HG03175 (cell line): ENCODE results near the gene SLC47A2.

ENCODE experiments used
- ATAC-seq: cut with Tn5 transposase; IDR thresholded peaks from one replicate; pipeline ENCODE4 v1.9.1; 2021; ENCODE audit warnings: mild to moderate bottlenecking, moderate library complexity; ENCODE audit not compliant: unreplicated experiment

The SLC47A2 gene

DNA sequence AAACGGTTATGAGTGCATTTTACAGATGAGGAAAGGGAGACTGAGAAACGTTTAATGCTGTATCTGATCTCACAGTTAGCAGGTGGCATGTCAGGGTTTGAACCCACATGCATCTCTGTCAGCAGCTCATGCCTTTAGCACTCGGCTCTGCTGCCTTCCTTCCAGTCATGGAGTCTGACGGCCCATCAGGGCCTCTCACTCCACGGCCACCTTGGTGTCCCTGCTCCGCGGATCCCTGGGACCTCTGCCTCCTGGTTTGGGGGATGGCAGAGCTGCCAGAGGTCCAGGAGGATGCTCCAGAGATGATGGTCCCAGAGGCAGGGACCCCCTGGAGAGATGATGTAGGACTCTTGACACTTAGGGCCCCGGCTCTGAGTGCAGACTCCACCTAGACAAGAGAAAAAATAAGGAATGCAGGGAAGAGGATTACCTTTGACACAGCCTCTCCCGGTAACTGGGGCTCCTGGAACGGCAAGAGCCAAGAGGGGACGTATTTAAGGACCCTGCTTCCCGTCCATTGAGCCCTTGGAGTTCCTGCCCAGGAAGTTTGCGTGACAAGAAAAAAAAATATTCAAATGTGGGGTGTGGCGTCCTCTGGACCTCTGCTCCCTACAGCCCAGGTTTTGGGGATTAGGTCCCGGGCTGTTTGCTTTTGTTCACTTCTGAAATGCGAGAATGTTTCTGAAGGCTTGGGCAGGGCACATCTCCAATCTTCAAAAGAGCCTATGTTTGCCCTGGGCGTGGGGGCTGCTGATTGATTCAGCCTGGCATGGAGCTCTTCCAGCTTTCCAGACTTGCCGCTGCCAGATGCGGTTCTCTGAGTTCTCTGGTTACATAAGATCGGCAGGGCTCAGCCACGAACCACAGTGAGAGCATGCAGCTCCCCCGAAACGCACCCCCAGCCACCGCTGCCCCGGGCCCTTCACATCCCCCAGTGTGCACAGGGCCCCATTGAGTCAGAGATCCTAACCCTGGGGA, 31.7 kb upstream of the SLC47A2 start, which contains the start of gene ALDH3A1:
Gene ALDH3A1 (minus strand): TSS at position 470 of the 978 bp plus-strand sequence. CDS start 3,169 bp downstream, outside the sequence.
- ATAC-seq, result no peak

- no peak for ATAC-seq
Observed at GRCh38 chr17:19747159-19747719, 30.9 kb upstream of the SLC47A2 start.

DNA sequence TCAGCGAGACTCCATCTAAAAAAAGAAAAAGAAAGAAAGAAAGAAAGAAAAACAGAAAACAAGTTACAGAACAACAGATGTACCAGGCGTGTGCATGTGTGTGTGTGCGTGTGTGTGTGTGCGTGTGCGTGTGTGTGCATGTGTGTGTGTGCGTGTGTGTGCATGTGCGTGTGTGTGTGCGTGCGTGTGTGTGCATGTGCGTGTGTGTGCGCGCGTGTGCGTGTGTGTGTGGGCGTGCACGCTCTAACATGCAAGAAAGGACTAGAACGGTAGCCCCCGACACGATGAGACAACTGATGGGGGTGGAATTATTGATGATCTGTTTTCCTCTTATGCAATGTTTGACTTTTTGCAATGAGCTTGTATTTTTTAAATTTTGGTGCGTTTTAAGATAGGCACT, 30.1 kb upstream of the SLC47A2 start:
- no peak for ATAC-seq

DNA sequence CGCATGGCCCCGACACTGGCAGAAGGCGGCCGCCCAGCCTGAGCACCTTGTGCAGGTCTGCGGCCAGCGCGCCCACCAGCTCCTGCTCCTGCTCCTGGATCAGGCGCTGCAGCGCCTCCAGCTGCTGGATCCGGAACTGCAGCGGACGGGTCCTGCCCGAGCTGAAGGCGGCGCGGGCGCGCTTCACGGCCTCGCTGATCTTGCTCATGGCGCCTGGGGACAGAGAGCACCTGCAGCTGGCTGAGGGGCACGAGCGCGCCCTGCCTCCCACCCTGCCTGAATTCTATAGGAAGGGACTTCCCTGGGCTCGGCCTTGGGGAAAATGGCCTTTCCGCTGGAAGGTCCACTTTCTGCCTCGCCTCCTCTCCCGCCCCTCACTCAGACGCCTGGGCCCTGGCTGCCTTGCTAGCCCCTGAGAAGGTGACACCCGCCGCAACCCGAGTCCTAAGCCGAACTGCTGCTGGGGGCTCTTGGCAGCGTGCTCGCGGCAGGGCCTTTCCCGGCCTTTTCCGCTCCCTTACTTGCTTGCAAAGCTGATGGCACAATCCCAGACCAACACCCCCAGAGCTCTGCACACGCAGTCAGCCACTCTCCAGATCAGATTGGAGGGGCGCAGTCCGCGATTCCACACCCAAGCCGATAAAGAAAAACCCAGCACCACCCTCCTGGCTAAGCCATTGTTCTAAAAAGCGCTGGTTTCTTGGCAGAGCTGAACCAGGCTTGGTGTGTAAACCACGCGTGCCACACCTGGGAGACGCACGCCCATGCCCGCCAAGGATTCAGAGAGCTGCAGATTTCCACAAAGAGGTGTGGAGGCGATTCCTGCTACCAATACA, 28.8 kb upstream of the SLC47A2 start:
- ATAC-seq, result no peak

DNA sequence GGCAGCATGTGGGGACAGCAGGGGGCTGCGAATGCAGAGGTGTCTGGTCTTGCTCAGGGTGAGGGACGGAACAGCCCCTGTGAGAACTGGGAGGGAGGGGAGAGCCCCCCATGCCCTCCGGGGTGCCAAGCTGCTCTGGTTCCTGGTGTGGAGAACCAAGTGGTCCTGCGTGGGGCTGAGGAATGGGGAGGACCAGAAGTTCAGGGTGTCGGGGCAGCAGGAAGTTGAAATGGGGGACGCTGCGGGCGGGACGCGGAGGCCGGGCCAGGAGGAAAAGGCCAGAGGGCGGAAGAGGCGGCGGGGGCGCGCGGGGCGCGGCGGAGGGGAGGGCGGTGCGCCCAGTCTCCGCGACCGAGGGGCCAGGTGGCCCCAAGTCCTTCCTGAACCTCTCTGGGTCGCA, 28.1 kb upstream of the SLC47A2 start:
- ATAC-seq, result no peak

- ATAC-seq, result no peak
Observed at GRCh38 chr17:19743101-19744100, 27.0 kb upstream of the SLC47A2 start.

DNA sequence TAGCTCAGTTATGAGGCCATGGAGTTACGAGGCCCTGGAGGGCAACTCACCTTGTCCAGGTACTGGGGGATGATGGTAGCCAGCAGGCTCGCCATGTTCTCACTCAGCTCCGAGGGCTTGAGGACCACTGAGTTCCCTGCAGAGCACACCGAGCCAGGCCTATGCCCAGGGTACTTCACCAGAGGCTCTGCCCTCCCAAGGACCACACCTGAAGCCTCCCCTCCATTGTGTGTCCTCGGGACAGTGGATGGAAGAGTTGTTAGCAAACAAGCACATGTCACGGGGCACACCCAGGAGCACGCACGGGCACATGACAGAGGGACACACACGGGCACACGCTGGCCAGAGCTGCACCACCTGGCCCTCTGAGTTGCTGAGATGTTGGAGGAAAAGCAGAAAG, 26.1 kb upstream of the SLC47A2 start:
- ATAC-seq, result no peak

DNA sequence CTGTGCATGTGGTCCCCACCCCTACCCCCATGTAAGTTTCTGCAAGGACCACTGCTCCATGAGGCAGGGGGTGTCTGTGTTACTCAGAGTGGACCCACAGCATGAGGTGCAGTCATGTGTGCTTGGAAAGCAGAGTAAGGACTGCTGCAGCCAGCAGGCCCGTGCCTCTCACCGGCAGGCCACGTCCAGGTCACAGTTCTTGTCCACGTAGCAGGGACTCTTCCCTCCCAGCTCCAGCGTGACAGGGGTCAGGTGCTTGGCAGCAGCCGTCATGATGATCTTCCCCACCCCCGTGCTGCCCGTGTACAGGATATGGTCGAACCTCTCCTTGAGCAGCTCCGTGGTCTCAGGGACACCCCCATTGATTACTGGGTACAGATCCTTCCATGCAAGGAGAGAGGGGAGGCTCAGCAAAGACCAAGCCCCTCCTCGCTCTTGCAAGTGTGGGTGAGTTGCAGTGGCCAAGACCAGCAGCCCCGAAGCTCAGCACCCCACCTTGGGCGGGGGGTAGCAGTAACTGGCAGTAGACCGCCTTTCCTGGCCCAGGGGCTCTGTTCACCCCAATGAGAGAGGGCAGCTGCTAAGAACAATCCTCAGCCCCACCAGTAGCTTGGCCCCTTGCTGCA, 25.6 kb upstream of the SLC47A2 start:
- no peak for ATAC-seq

GRCh38 chr17:19740933-19741332, 24.5 kb upstream of the SLC47A2 start:
- ATAC-seq, result no peak

DNA sequence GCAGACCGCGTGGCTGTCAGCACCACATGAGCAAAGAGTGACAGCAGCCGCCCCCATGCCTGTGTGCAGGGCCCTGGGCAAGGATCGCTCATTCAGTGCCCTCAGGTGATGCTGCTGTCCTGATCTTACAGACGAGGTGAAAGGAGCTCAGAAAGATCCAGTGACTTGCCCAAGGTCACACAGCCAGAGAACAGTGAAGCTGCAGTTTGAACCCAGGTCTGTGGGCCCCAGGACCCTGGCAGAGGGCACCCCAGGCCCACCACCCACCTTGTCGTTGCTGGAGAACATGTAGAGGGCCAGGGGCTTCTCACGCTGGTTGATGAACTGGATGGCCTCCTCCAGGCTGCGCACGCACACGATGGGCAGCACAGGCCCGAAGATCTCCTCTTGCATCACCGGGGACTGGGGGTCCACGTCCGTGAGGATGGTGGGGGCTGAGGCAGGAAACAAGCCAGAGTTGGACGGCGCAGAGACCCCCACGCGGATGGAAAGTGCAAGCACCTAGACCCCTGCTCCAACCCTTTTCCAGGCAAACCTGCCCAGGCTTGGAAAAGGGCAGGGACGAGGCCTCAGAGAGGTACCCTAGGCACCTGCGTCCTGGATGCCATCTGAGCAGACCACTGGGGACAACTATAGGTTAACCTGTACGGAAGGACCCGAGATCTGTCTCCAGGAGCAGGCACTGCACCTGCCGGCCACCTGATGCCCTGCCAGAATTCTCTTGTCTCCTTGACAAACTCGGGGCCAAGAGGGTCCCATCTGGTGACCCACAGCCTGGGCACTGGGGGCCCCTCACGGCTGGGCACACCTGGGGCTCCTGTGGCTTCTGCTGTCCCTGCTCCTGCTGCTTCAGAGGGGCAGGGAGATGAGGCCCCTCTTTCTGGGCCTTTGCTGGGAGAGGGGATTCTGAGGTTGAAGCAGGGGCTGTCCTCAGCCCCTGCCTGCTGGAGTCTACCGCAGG, 23.1 kb upstream of the SLC47A2 start:
- no peak for ATAC-seq

DNA sequence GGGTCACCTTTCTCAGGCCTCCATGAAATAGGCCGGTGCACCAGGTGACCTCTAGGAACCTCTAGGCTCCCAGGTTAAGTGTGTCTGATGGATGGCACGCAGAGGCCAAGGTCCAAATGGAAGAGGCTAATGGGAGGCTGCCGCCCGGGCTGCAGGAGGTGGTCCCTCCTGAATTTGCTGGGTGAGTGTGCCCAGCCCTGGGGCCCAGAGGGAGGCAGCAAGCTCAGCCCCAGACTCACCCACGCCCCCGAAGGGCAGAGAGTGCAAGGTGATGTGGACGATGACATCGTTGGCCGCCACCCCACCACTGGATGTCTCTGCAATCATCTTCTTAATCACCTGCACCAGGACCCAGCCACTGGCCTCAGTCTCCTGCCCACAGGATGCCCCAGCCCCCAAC, 22.4 kb upstream of the SLC47A2 start:
- ATAC-seq, result no peak

- no peak for ATAC-seq
Observed at GRCh38 chr17:19738073-19738449, 21.7 kb upstream of the SLC47A2 start.

DNA sequence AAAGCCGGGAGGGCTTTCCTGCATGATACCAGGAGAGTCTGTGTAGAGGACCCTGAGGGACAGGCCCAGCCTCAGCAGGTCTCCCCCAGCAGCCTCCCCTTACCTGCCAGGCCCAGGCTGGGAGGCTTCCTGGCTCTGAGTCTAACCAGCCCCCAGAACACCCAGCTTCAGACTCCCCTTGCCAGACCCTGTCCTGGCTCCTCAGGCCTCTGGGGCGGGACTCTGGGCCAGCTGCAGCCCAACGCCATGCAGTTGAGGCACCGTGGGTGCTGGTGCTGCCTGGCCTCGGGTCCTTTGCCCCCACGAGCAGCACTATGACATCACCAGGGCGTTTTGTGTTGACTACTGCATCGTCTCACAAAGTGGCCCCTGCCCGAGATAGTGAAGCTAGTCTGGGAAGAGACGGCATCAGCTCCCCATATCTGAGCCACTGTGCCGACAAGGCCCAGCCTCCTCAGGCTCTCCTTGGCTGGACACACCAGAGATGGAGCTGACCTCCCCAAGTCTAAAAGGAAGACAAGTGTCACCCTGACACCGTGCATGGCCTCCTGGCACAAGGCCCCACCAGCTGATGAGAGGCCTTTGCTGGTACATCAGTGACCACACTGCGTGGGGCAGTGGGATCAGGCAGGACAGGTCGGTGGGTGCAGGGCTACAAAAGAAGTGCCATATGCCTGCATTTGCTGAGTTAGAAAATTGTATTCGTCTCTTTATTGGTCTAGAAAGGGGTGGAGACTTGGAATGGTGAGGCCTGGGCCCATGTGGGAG, 21.1 kb upstream of the SLC47A2 start:
- ATAC-seq, result no peak

DNA sequence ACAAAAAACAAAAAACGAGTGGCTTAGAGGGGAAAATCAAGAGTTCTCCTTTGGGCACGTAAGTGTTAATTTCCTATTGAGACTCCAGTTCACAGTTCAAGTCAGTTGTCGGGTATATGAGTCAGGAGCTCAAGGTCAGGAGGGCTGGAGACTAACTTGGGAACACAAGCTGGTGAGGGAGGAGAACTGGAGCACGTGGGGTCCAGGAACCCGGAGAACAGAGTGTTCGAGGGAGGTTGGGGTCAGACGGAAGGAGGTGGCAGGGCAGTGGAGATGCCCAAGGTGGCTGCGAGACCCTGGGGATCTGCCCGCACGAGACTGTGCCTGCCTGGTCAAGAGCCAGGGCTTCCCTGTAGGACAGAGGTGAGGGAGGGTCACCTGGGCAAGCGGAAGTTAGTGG, 19.7 kb upstream of the SLC47A2 start:
- no peak for ATAC-seq

DNA sequence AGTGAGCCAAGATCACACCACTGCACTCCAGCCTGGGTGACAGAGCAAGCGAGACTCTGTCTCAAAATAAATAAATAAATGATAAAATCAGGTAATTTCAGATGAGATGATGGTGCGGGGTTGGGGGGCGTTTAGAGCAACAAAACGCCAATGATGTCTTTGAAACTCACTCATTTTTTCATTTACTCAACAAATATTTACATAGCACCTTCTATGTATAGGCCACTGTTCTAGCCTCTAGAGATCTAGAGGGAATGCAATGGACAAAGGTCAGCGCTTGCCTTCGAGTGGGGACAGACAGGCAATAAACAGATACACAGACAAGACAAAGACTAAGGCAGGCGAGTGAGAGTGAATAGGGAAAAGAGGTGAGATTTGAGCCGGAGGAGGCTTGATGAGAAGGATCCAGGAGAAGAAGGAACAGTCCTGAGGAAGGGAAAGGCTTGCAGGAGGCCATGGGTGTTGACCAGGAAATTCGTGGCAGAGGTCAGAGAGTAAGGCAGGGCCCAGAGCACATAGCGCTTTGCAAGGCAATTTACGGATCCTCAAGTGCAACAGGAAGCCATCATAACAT, 17.7 kb upstream of the SLC47A2 start:
- no peak for ATAC-seq

DNA sequence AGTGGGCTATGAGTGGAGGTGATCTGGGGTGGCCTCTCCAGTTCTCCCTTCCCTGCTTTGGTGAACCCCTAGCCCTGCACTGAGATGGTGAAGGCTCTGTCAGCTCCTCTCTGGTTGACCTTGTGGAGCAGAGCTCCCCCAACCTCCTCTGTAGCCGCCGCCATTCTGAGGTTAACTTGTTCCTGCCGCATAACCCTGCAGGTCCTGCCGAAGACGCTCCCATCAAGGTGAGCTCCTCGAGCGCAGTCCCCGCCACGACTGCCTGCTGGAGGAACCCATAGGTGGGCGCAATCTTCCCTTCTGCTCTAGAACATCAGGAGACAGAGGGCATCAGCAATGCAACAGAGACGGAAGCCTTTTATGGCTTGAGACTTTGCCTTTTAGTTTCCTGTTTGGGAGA, 15.2 kb upstream of the SLC47A2 start:
- no peak for ATAC-seq

- ATAC-seq, result no peak
Observed at GRCh38 chr17:19730843-19731242, 14.5 kb upstream of the SLC47A2 start.

DNA sequence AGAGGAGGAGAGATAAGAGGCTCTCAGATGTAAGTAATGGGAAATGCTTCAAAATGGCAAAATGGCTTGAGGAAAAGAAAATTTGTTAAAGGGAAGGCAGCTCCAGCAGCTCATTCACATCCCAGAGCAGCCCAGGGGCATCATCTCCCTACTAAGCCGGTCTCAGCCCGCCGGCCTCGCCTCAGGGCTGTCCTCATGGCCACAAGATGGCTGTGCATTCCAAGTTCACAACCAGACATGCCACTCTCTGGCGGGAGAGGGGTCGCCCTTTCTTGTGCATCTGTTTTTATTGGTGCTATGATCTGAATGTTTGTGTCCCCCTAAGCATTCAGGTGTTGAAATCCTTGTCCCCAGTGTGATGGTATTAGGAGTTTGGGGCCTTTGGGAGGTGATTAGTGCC, 13.5 kb upstream of the SLC47A2 start:
- no peak for ATAC-seq
